Vagina (tissue), 2 donors: ENCODE measurements around the gene VSTM4.

ENCODE experiments used
- POLR2A ChIP-seq, 2 donors: fragments of 450-650 bp; IDR thresholded peaks; one replicate each; pipeline ENCODE4 v1.6.1; 2017; ENCODE audit warnings: antibody characterized with exemption in 2 of 2, mild to moderate bottlenecking in 2 of 2, moderate library complexity in 2 of 2
- POLR2AphosphoS5 ChIP-seq, 2 donors: sonication (generic); formaldehyde crosslinking; IDR thresholded peaks; one replicate each; pipeline ENCODE4 v1.9.0; 2017; ENCODE audit warnings: antibody characterized with exemption in 2 of 2, mild to moderate bottlenecking in 2 of 2, low read depth in 1 of 2; ENCODE audit not compliant: insufficient read depth in 1 of 2
- TF ChIP-seq, protein P1 (sequence below), 3 experiments: fragments of 450-650 bp in 2 of 3; fragments of 200-600 bp in 1 of 3; sonication (generic) in 1 of 3; IDR thresholded peaks; one replicate each; pipeline ENCODE4 v1.5.1; 2017 to 2019; ENCODE audit warnings: antibody characterized with exemption in 3 of 3, mild to moderate bottlenecking in 2 of 3, moderate library complexity in 2 of 3

DNA sequence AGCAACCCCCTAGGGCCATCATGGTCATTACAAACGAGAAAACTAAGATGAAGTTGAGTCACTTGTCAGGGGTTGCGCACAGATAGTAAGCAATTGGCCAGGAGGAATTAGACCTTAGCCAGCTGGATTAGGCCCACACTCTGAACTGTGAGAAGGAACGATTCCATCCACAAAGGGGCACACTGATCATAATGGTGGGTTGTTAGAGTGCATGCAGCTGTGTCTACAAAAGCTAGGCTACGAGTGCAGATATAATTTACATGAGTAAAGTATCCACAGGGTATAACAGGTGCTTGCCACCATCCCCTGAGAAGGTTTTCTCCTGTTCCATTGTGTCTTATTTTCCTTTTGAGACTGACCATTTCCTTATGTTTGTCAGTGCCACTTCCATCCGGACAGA, 35.1 kb upstream of the VSTM4 start:
- TF ChIP-seq POLR2A (IDR thresholded peaks at IDR 0.05) (no peak), POLR2AphosphoS5 (IDR thresholded peaks at IDR 0.05; ENCODE audit: insufficient read depth in 1 of 2, low read depth in 1 of 2) (no peak)
- TF ChIP-seq, protein P1, sequence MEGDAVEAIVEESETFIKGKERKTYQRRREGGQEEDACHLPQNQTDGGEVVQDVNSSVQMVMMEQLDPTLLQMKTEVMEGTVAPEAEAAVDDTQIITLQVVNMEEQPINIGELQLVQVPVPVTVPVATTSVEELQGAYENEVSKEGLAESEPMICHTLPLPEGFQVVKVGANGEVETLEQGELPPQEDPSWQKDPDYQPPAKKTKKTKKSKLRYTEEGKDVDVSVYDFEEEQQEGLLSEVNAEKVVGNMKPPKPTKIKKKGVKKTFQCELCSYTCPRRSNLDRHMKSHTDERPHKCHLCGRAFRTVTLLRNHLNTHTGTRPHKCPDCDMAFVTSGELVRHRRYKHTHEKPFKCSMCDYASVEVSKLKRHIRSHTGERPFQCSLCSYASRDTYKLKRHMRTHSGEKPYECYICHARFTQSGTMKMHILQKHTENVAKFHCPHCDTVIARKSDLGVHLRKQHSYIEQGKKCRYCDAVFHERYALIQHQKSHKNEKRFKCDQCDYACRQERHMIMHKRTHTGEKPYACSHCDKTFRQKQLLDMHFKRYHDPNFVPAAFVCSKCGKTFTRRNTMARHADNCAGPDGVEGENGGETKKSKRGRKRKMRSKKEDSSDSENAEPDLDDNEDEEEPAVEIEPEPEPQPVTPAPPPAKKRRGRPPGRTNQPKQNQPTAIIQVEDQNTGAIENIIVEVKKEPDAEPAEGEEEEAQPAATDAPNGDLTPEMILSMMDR (IDR thresholded peaks at IDR 0.05): no peak
